Myometrial cell (primary cell): ENCODE results near the gene PHETA2. TPM values are rescaled to one million over a fixed set of nuclear protein-coding genes. Genes with fewer than 3 reads are reported as not detected.

Experiments used
- total RNA-seq: library from RNA; depleted of rRNA; stranded (reverse); fragments of >200 nt; gene quantifications from 2 replicates; pipeline ENCODE4 v1.2.3, GENCODE V29; 2015

Gene PHETA2
- 27.5 and 29.4 TPM in 2 replicates for total RNA-seq

GRCh38 chr22:42074132-42074811 is at the start of gene PHETA2:
TSS of gene PHETA2 (plus strand) at chr22:42074248. CDS start at chr22:42077294, 3,046 bp downstream.

GRCh38 chr22:42070517-42071422 is 3.3 kb upstream of the PHETA2 start, which contains the start of gene NAGA:
TSS of gene NAGA (minus strand) at chr22:42070812. CDS start at chr22:42070297, 515 bp downstream.

GRCh38 chr22:42079319-42080251 is 5.5 kb downstream of the PHETA2 start, which contains the start of gene SMDT1:
TSS of gene SMDT1 (plus strand) at chr22:42079700. CDS start at chr22:42079769, 69 bp downstream.

GRCh38 chr22:42090596-42091454 is 16.8 kb downstream of the PHETA2 start, which contains the start of gene NDUFA6:
TSS of gene NDUFA6 (minus strand) at chr22:42090772. CDS start at chr22:42090744, 28 bp downstream.

Other genes starting within 250 kb of the PHETA2 start
- gene SREBF2, start 241.1 kb upstream of the PHETA2 start, total RNA-seq, result 72.4 and 74.4 TPM in 2 replicates
- gene SHISA8, start 159.2 kb upstream of the PHETA2 start, total RNA-seq, result not detected in 2 replicates
- gene TNFRSF13C, start 147.4 kb upstream of the PHETA2 start, total RNA-seq, result 0.18 TPM in 1 of 2 replicates, not detected in the other
- 43.1 and 43.8 TPM in 2 replicates for gene CENPM, start 127.1 kb upstream of the PHETA2 start, total RNA-seq
- gene SEPTIN3, start 104.8 kb upstream of the PHETA2 start, total RNA-seq, result under 0.01 TPM in 1 of 2 replicates, not detected in the other
- gene WBP2NL, start 75.5 kb upstream of the PHETA2 start, total RNA-seq, result 0.18 TPM in 1 of 2 replicates, not detected in the other
- 55.3 and 63.1 TPM in 2 replicates for gene NAGA, start 3.4 kb upstream of the PHETA2 start, total RNA-seq
- 4.6 and 6.0 TPM in 2 replicates for gene SMDT1, start 5.5 kb downstream of the PHETA2 start, total RNA-seq
- gene NDUFA6, start 16.5 kb downstream of the PHETA2 start, total RNA-seq, result 70.2 and 84.5 TPM in 2 replicates
- not detected in 2 replicates for gene CYP2D6, start 56.6 kb downstream of the PHETA2 start, total RNA-seq
- gene TCF20, start 196.4 kb downstream of the PHETA2 start, total RNA-seq, result 19.3 and 25.2 TPM in 2 replicates